ENCODE measurements around the gene CDK13. TPM values are rescaled to one million over a fixed set of nuclear protein-coding genes. Genes with fewer than 3 reads are reported as not detected.

Gene CDK13
- total and polyA plus RNA-seq, 2 donors, result 17.5 to 149 TPM

DNA sequence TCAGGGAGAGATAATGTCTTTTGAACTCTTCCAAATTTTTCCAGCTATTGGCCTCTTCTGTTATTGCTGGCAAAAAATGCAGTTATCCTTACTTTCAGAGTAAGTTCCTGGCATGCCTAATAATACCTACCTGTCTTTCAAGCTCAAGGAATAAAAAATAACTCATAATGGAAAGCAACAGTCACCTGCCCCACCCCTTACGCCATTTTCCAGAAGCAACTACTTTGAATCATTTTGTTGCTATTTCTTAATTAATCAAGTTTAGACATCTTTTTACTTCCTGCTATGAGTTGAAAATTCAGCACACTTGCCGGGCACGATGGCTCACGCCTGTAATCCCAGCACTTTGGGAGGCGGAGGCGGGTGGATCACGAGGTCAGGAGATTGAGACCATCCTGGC lies 23.0 kb upstream of the CDK13 start:
- Histone ChIP-seq H3K36me3 (ENCODE audit: insufficient read depth) (no peaks in the 10 kb centered on the region), H3K4me1 (ENCODE audit: insufficient read depth) (no peaks in the 10 kb centered on the region), H3K27ac (ENCODE audit: low read depth) (no peak overlapping the region), H3K4me3 (ENCODE audit: low read depth, low read length) (no peak overlapping the region)
- 95% methylated on average over 7 of the region's 7 CpGs for WGBS
- no peak for DNase-seq (ENCODE audit: extremely low spot score)

DNA sequence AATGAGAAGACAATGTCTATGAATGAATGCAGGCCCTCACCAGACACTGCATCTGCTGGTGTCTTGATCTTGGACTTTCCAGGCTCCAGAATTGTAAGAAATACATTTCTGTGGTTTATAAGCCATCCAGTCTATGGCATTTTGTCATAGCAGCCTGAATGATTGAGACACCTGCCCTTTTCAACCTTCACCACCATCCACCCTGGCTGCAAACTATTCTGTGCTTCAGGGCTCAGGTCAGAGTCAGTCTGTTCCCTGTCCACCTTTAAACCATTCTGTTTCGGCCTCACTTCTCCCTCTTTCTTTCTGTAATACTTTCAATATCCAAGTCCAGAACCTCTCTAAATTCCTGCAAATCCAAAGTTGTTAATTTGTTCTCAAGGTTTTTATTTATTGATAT lies 15.9 kb upstream of the CDK13 start:
- DNase-seq (ENCODE audit: extremely low spot score), result no peak
- H3K4me1 ChIP-seq (ENCODE audit: insufficient read depth), result no peaks in the 10 kb centered on the region
- H3K4me3 ChIP-seq (ENCODE audit: low read depth, low read length), result no peak overlapping the region
- no peaks in the 10 kb centered on the region for H3K36me3 ChIP-seq (ENCODE audit: insufficient read depth)
- no peak overlapping the region for H3K27ac ChIP-seq (ENCODE audit: low read depth)
- WGBS, result 91% methylated on average over 1 of the region's 1 CpG

DNA sequence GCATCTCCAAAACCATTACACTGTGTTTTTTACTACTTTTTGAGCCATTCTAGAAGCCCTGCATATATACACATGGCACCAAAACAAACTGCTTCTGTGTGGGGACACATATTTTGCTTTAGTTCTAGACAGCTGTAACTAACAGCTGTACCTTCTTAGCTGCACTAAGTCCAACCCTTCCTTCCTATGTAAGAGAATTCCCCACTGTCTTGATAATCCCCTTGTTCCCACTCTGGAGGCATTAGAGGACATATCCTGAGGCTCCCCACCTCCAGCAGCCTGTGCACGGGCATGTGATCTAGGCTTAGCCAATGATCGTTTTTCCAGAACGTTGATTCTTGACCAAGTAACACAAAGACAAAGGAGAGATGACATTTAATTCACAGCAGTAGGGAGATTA lies 13.3 kb upstream of the CDK13 start:
- no peak overlapping the region for H3K4me3 ChIP-seq (ENCODE audit: low read depth, low read length)
- no peaks in the 10 kb centered on the region for H3K36me3 ChIP-seq (ENCODE audit: insufficient read depth)
- 86% methylated on average over 3 of the region's 3 CpGs for WGBS
- no peak for DNase-seq (ENCODE audit: extremely low spot score)
- H3K27ac ChIP-seq (ENCODE audit: low read depth), result no peak overlapping the region
- H3K4me1 ChIP-seq (ENCODE audit: insufficient read depth), result no peaks in the 10 kb centered on the region

DNA sequence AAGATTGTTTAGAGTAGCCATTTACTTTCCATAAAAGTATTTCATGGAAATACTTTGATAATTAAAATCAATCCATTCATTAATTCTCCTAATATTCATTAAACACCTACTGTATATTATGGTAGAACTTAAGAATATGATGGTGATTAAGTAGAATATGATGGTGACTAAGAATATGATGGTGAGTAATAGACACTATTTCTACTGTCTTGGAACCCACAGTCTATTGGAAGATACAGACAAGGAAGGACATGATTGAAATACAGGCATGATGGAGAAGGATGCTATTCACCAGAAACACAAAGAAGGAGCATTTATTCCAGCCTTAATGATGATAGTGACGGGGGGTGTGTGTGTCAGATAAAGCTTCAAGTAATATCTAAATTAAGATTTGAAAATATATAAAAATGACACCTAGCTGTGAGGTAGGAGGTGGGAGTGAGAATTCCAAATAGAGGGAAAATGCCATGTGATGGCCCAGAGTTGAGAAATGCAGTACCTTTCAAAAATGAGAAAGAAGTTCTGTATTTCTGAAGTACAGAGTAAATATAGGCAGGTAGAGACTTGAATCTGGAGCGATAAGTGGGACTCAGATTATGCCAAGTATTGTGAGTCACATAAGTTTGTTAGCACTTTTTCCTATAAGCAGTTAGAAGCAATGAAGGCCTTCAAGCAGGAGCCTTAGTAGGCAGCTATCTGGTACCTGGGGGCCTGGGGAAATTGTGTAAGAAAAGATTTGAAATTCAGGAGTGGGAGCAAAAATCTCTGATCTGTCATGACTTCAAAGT lies 12.5 kb upstream of the CDK13 start:
- 87% methylated on average over 2 of the region's 2 CpGs for WGBS
- H3K4me1 ChIP-seq (ENCODE audit: insufficient read depth), result no peaks in the 10 kb centered on the region
- H3K27ac ChIP-seq (ENCODE audit: low read depth), result no peak overlapping the region
- no peak for DNase-seq (ENCODE audit: extremely low spot score)
- H3K4me3 ChIP-seq (ENCODE audit: low read depth, low read length), result no peak overlapping the region
- H3K36me3 ChIP-seq (ENCODE audit: insufficient read depth), result no peaks in the 10 kb centered on the region

DNA sequence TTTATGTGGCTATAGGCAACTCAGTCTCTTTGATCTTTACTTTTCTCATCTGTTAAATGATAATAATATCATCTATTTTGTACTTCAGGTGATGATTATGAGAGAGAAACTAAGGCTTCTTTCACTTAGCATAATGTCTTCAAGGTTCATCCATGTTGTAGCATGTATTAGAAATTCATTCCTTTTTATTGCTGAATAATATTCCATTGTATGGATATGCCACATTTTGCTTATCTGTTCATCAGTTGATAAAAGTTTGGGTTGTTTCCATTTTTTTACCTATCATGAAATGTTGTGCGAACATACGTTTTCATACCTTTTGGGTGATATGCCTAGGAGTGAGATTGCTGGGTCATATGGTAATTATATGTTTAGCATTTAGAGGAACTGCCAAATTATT lies 7.2 kb upstream of the CDK13 start:
- no peak for DNase-seq (ENCODE audit: extremely low spot score)

DNA sequence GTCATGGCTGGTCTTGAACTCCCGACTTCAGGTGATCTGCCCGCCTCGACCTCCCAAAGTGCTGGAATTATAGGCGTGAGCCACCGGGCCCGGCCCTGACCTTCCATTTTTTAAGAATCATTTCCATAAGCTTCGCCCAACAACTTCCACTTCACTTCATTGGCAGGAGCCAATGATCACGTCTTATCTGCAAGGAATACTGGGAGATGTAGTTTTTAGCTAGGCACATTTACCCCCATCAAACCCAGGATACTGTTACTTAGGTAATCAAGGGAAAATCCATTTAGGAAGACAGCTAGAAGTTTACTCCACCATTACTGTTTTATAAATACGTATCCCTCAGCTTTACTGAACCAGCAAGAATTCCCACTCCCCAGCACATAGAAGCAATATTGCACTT lies 3.4 kb upstream of the CDK13 start:
- no peak for DNase-seq (ENCODE audit: extremely low spot score)
- WGBS, result 84% methylated on average over 9 of the region's 9 CpGs
- no peaks in the 10 kb centered on the region for H3K4me1 ChIP-seq (ENCODE audit: insufficient read depth)
- no peaks in the 10 kb centered on the region for H3K36me3 ChIP-seq (ENCODE audit: insufficient read depth)
- no peak overlapping the region for H3K27ac ChIP-seq (ENCODE audit: low read depth)
- no peak overlapping the region for H3K4me3 ChIP-seq (ENCODE audit: low read depth, low read length)

More for the DNA sequence above, 7.2 kb upstream of the CDK13 start:
- no peak overlapping the region for H3K4me3 ChIP-seq (ENCODE audit: low read depth, low read length)
- 94% methylated on average over 2 of the region's 2 CpGs for WGBS
- no peaks in the 10 kb centered on the region for H3K36me3 ChIP-seq (ENCODE audit: insufficient read depth)
- no peaks in the 10 kb centered on the region for H3K4me1 ChIP-seq (ENCODE audit: insufficient read depth)
- H3K27ac ChIP-seq (ENCODE audit: low read depth), result no peak overlapping the region

DNA sequence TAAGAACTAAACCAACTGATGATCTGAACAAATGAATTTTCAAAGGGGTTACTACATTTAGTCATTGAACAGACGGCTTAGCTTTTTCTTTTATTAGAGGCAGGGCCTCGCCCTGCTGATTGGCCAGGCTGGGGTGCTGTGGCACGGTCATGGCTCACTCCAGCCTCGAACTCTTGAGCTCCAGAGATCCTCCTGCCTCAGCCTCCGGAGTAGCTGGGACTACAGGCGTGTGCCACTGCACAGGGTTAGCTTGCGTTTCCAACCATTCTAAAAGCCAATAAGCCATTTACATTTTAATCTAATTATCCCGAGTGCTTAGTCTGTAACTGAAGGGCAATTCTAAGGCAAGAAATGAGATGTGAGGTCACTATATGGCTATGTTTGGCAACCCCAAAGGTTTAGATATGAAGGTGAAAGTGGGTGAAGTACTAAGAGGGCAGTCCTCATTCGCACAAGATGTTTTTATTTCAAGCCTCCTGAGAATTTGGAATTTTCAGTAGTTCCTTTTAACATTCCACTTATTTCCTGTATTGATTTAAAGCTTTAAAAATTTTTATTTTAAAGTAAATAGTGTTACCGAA lies 1.6 kb upstream of the CDK13 start:
- Histone ChIP-seq H3K4me3 (ENCODE audit: low read depth, low read length) (peak overlapping the region; percentile 45), H3K27ac (ENCODE audit: low read depth) (peak overlapping the region; percentile 71), H3K4me1 (ENCODE audit: insufficient read depth) (no peaks in the 10 kb centered on the region), H3K36me3 (ENCODE audit: insufficient read depth) (no peaks in the 10 kb centered on the region)
- DNase-seq (ENCODE audit: extremely low spot score), result no peak
- 44% methylated on average over 10 of the region's 10 CpGs for WGBS

DNA sequence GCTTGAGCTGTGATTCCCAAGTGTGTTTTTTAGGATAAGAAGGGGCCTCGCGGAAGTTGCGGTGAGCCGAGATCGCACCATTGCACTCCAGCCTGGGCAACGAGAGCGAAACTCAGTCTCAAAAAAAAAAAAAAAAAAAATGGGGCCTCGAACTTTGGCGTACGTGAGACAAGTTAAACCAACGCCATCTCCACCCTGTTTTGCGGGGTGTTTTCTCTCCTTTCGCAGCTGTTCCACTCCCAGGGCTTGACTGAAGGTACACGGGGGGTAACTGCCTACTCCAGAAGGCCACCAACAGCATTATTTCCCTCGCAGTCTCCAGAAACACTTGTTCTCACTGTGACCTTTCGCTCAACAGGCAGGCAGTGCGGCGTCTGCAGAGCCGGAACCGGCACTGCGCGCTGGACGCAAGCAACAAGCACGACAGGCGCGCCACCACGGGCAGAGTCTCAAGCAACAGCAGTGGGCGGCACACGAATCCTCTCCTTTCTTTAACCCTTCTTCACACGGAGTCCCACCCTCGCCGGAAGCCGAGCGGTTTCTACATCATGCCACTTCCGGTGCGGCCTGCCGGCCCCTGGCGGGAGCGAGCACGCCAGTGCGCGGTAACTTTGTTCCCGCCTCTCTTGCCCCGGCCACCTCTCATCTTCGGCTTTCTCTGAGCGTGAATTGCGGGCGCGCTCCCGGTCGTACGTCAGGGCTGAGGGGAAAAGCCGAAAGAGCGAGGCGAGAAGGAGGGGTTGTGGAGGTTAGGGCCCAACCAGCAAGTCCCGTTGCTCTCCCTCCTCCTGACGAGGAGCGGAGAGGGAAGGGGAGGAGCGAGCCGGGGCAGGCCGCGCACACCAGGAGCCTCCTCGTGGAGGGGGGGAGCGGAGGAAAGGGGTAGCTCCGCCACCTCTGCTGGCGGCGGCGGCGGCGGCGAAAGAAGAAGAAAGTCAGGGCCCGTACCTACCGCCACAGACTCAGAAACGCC lies 814 bp upstream of the CDK13 start:
- under 1% methylated on average over 72 of the region's 74 CpGs for WGBS
- no peaks in the 10 kb centered on the region for H3K4me1 ChIP-seq (ENCODE audit: insufficient read depth)
- DNase-seq (ENCODE audit: extremely low spot score), result peak; percentile 99
- peak overlapping the region; percentile 99 for H3K4me3 ChIP-seq (ENCODE audit: low read depth, low read length)
- H3K36me3 ChIP-seq (ENCODE audit: insufficient read depth), result no peaks in the 10 kb centered on the region
- peak overlapping the region; percentile 99 for H3K27ac ChIP-seq (ENCODE audit: low read depth)

DNA sequence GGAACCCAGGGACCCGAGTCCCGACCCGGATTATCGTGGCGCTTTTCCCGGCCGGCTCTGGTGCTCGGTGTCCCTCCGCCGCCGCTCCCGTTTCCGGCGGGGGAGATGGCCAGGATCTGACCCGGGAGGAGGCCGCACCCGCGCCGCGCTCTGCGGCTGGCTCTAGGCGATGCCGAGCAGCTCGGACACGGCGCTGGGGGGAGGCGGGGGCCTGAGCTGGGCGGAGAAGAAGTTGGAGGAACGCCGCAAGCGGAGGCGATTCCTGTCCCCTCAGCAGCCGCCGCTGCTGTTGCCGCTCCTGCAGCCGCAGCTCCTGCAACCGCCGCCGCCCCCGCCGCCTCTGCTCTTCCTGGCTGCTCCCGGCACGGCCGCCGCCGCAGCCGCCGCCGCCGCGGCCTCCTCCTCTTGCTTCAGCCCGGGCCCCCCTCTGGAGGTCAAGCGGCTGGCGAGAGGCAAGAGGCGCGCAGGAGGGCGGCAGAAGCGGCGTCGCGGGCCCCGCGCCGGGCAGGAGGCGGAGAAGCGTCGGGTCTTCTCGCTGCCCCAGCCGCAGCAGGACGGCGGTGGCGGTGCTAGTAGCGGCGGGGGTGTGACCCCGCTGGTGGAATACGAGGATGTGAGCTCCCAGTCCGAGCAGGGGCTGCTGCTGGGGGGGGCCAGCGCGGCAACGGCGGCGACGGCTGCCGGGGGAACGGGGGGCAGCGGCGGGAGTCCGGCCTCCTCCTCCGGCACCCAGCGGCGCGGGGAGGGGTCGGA lies 593 bp downstream of the CDK13 start:
- Histone ChIP-seq H3K4me1 (ENCODE audit: insufficient read depth) (peaks cover 2% of the 10 kb centered on the region), H3K27ac (ENCODE audit: low read depth) (peak overlapping the region; percentile 99), H3K36me3 (ENCODE audit: insufficient read depth) (no peaks in the 10 kb centered on the region), H3K4me3 (ENCODE audit: low read depth, low read length) (peak overlapping the region; percentile 99)
- WGBS, result under 1% methylated on average over 93 of the region's 93 CpGs
- DNase-seq (ENCODE audit: extremely low spot score), result no peak

DNA sequence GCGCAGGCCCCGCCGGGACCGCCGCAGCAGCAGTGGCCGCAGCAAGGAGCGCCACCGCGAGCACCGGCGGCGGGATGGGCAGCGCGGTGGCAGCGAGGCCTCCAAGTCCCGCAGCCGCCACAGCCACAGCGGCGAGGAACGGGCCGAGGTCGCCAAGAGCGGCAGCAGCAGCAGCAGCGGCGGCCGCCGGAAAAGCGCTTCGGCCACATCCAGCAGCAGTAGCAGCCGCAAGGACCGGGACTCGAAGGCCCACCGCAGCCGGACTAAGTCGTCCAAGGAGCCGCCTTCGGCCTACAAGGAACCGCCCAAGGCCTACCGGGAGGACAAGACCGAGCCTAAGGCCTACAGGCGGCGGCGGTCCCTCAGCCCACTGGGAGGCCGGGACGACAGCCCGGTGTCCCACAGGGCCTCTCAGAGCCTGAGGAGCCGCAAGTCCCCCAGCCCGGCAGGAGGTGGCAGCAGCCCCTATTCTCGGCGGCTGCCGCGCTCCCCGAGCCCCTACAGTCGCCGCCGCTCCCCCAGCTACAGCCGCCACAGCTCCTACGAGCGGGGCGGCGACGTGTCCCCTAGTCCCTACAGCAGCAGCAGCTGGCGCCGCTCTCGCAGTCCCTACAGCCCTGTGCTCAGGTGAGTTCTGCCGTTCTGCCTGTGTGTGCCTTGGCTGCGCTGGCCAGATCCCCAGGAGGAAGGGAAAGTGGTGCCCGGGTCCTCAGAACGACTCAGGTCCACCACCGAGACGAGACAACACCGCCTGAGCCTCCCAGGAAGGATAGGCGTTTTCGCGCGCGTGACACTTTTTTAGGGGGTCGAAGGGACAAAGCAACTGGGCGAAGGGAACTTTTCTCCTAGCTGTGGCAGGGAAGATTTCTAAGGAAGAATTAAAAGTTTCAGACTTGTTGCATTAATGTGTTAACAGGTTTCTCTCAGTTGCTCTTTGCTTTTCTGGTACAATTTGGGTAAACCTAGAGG lies 1.5 kb downstream of the CDK13 start:
- Histone ChIP-seq H3K36me3 (ENCODE audit: insufficient read depth) (no peaks in the 10 kb centered on the region), H3K4me3 (ENCODE audit: low read depth, low read length) (peak overlapping the region; percentile 99), H3K4me1 (ENCODE audit: insufficient read depth) (peaks cover 2% of the 10 kb centered on the region), H3K27ac (ENCODE audit: low read depth) (peak overlapping the region; percentile 99)
- DNase-seq (ENCODE audit: extremely low spot score), result no peak
- WGBS, result under 1% methylated on average over 79 of the region's 79 CpGs

DNA sequence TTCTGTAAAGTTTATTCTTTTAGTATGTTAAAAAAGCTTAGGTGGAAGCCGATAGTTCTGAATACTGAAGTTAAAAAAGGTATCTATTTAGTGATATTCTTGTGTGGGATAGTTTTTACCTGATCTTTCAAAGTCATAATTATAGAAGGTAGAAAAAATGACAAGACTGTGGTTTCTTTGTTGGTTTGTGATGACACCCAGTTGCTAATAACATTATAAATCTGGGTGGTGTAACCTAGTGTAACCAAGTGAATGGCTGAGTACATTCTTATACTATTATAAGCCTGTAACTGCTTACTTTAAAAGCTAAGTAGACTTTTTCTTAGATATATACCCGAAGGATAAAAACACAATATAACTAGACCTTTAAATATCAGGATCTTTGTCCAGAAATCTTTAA lies 2.3 kb downstream of the CDK13 start:
- H3K4me1 ChIP-seq (ENCODE audit: insufficient read depth), result peaks cover 2% of the 10 kb centered on the region
- H3K27ac ChIP-seq (ENCODE audit: low read depth), result no peak overlapping the region
- DNase-seq (ENCODE audit: extremely low spot score), result no peak
- no peaks in the 10 kb centered on the region for H3K36me3 ChIP-seq (ENCODE audit: insufficient read depth)
- H3K4me3 ChIP-seq (ENCODE audit: low read depth, low read length), result peak overlapping the region; percentile 99
- WGBS, result 8% methylated on average over 2 of the region's 2 CpGs

DNA sequence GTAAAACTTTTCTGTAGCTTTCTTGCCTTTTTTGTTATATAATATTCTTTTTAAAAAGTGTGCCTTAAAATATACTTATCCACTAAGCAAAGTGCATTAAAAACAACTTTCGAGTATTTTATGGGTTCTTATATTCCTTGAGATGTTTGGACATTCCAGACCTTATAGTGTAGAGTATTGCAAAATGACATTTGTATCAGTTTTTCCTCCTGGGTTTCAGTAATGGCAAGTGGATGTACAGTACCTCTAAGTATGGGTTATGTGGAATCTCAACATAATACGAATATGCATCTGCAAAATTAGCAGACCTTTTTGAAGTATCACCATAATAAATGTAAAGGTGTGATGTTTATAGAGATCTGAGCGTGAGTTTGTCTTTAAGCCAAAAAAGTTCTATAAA lies 2.7 kb downstream of the CDK13 start:
- 9% methylated on average over 3 of the region's 3 CpGs for WGBS
- Histone ChIP-seq H3K36me3 (ENCODE audit: insufficient read depth) (no peaks in the 10 kb centered on the region), H3K27ac (ENCODE audit: low read depth) (no peak overlapping the region), H3K4me3 (ENCODE audit: low read depth, low read length) (peak overlapping the region; percentile 11), H3K4me1 (ENCODE audit: insufficient read depth) (peaks cover 2% of the 10 kb centered on the region)
- no peak for DNase-seq (ENCODE audit: extremely low spot score)
